PC-3 (cell line): ENCODE measurements around the gene DDX39B.

Experiments
- EZH2 ChIP-seq: fragments of 300-600 bp; sonication (generic); IDR thresholded peaks from one replicate; pipeline ENCODE4 v1.6.1; 2017; ENCODE audit warnings: antibody characterized with exemption, mild to moderate bottlenecking, low read length; ENCODE audit not compliant: unreplicated experiment
- EZH2phosphoT487 ChIP-seq: fragments of 300-600 bp; sonication (generic); IDR thresholded peaks from 2 replicates; pipeline ENCODE4 v1.6.1; 2018; ENCODE audit warnings: mild to moderate bottlenecking, antibody characterized with exemption, low read length, borderline replicate concordance
- TF ChIP-seq, protein P1 (sequence below): fragments of 300-600 bp; sonication (generic); conservative IDR thresholded peaks from 2 replicates; pipeline ENCODE4 v1.5.1; 2017; ENCODE audit warnings: antibody characterized with exemption, low read depth, mild to moderate bottlenecking, low read length

DNA sequence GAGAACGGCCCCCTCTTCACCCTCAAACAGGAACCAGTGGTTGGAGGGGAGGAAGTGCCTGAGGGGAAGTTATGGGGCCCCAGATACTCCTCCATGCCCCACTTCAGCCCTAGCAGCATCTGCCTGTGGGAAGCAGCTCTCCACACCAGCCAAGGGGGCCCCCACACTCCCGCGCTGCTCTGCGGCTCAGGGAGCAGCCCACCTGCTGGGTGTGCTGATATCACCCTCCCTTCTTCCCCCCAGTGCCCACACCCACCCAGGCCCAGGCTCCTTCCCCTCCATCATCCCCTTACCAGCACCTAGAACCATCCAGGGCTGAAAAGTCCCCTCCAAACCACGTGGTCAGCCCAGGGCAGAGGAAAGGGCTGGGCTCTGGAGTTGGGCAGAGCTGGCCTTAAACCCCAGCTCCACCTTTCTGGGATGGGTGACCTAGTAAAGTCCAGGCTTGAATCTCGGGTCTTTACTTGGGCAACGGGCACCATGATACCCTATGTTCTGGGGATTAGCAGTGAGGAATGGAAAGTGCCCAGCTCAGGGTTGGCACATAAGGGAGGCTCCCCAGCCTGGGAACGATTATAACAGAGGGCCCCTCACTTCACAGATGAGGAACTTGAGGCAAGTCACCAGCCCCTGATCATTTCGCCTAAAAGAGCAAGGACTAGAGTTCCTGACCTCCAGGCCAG is 44.9 kb upstream of the DDX39B start:
- TF ChIP-seq, protein P1, sequence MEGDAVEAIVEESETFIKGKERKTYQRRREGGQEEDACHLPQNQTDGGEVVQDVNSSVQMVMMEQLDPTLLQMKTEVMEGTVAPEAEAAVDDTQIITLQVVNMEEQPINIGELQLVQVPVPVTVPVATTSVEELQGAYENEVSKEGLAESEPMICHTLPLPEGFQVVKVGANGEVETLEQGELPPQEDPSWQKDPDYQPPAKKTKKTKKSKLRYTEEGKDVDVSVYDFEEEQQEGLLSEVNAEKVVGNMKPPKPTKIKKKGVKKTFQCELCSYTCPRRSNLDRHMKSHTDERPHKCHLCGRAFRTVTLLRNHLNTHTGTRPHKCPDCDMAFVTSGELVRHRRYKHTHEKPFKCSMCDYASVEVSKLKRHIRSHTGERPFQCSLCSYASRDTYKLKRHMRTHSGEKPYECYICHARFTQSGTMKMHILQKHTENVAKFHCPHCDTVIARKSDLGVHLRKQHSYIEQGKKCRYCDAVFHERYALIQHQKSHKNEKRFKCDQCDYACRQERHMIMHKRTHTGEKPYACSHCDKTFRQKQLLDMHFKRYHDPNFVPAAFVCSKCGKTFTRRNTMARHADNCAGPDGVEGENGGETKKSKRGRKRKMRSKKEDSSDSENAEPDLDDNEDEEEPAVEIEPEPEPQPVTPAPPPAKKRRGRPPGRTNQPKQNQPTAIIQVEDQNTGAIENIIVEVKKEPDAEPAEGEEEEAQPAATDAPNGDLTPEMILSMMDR = no peak
- TF ChIP-seq EZH2 (no peak), EZH2phosphoT487 (no peak)
